ENCODE results near the gene AAMDC. TPM values are rescaled to one million over a fixed set of nuclear protein-coding genes. Genes with fewer than 3 reads are reported as not detected.
"Not testable (repeated sequence)": the region's sequence is repeated elsewhere in the genome, so short reads cannot be mapped to it uniquely, and the experiment has no call there.

AAMDC gene
- polyA plus RNA-seq, 3 donors, result 8.9 to 32.9 (median 28.1) TPM

- WGBS (ENCODE audit: insufficient coverage), result 96% methylated on average over 3 of the region's 4 CpGs
- H3K4me3 ChIP-seq (replicated peaks in 1 of 3; ENCODE audit: low read depth in 2 of 3, low read length in 3 of 3), result no peak overlapping the region
- intact Hi-C loops (cut with micrococcal nuclease), result no loop called here
- H4K20me1 ChIP-seq (ENCODE audit: insufficient read depth, low read length), result no peaks in the 10 kb centered on the region
- no peak overlapping the region for H2AFZ ChIP-seq (ENCODE audit: insufficient read depth, low read depth, low read length, poor library complexity, severe bottlenecking)
- H3K4me1 Mint-ChIP-seq, result no peaks in the 10 kb centered on the region
- H3K27me3 Mint-ChIP-seq (ENCODE audit: low read depth in 3 of 3), result no peaks in the 10 kb centered on the region
- no peak for TF ChIP-seq CTCF (IDR thresholded peaks at IDR 0.05)
- H3K27me3 ChIP-seq (ENCODE audit: control insufficient read depth in 2 of 2, insufficient read depth in 2 of 2, low read length in 2 of 2), result no peaks in the 10 kb centered on the region
- no peak for DNase-seq
- no peak overlapping the region for H3K27ac ChIP-seq (ENCODE audit: low read depth in 1 of 2, low read length in 2 of 2)
- H3K4me3 Mint-ChIP-seq, result no peak overlapping the region
- no peak overlapping the region for H3K9ac ChIP-seq (ENCODE audit: insufficient read depth, low read length, poor library complexity, severe bottlenecking)
- peaks cover 0 to 4% of the 10 kb centered on the region in 2 donors for H3K9me3 ChIP-seq (replicated peaks in 1 of 2; ENCODE audit: control insufficient read depth in 1 of 2, insufficient read depth in 1 of 2, low read length in 2 of 2)
- no peaks in the 10 kb centered on the region for H3K36me3 ChIP-seq (replicated peaks in 1 of 2; ENCODE audit: control insufficient read depth in 1 of 2, insufficient read depth in 2 of 2, low read length in 2 of 2)
- no peaks in the 10 kb centered on the region for H3K79me2 ChIP-seq (ENCODE audit: insufficient read depth, low read length)
- peaks cover 0 to 20% (median 3%) of the 10 kb centered on the region in 7 donors for H3K9me3 Mint-ChIP-seq
- no peak overlapping the region for H3K4me2 ChIP-seq (replicated peaks; ENCODE audit: extremely low read depth, low read length, poor library complexity, severe bottlenecking)
- H3K36me3 Mint-ChIP-seq, result peaks cover 0 to 2% of the 10 kb centered on the region in 2 donors
- H3K4me1 ChIP-seq (ENCODE audit: control insufficient read depth in 1 of 2, insufficient read depth in 2 of 2, low read length in 2 of 2), result no peaks in the 10 kb centered on the region
- no peak overlapping the region for H3K27ac Mint-ChIP-seq
Measured at GRCh38 chr11:77833302-77833701, 12.4 kb downstream of the AAMDC start.

GRCh38 chr11:77842441-77843121 is 21.6 kb downstream of the AAMDC start:
- H3K9ac ChIP-seq (ENCODE audit: insufficient read depth, low read length, poor library complexity, severe bottlenecking), result no peak overlapping the region
- no peak for TF ChIP-seq CTCF (IDR thresholded peaks at IDR 0.05)
- Mint-ChIP-seq H3K36me3 (peaks cover 20 to 44% of the 10 kb centered on the region in 2 donors), H3K27me3 (ENCODE audit: low read depth in 3 of 3) (peaks cover 0 to 2% (median 2%) of the 10 kb centered on the region in 3 donors), H3K27ac (peak overlapping the region in 4 of 7 donors; percentile 16 to 63 (median 46)), H3K4me1 (peaks cover 16% of the 10 kb centered on the region), H3K9me3 (peaks cover 4 to 36% (median 19%) of the 10 kb centered on the region in 7 donors), H3K4me3 (no peak overlapping the region)
- H4K20me1 ChIP-seq (ENCODE audit: insufficient read depth, low read length), result no peaks in the 10 kb centered on the region
- peak in 2 of 3 donors; percentile 14 to 24 for DNase-seq
- H3K79me2 ChIP-seq (ENCODE audit: insufficient read depth, low read length), result no peaks in the 10 kb centered on the region
- no peaks in the 10 kb centered on the region for H3K27me3 ChIP-seq (ENCODE audit: control insufficient read depth in 2 of 2, insufficient read depth in 2 of 2, low read length in 2 of 2)
- no peak overlapping the region for H3K4me3 ChIP-seq (replicated peaks in 1 of 3; ENCODE audit: low read depth in 2 of 3, low read length in 3 of 3)
- peaks cover 12 to 13% of the 10 kb centered on the region in 2 donors for H3K4me1 ChIP-seq (ENCODE audit: control insufficient read depth in 1 of 2, insufficient read depth in 2 of 2, low read length in 2 of 2)
- no CpG with 5 or more reads among the region's 1 CpG for WGBS (ENCODE audit: insufficient coverage)
- H3K27ac ChIP-seq (ENCODE audit: low read depth in 1 of 2, low read length in 2 of 2), result peak overlapping the region in 1 of 2 donors; percentile 3
- H3K36me3 ChIP-seq (replicated peaks in 1 of 2; ENCODE audit: control insufficient read depth in 1 of 2, insufficient read depth in 2 of 2, low read length in 2 of 2), result peaks cover 4 to 14% of the 10 kb centered on the region in 2 donors
- H3K9me3 ChIP-seq (replicated peaks in 1 of 2; ENCODE audit: control insufficient read depth in 1 of 2, insufficient read depth in 1 of 2, low read length in 2 of 2), result peaks cover 9 to 19% of the 10 kb centered on the region in 2 donors
- H2AFZ ChIP-seq (ENCODE audit: insufficient read depth, low read depth, low read length, poor library complexity, severe bottlenecking), result no peak overlapping the region
- intact Hi-C loops (cut with micrococcal nuclease), result no loop called here
- H3K4me2 ChIP-seq (replicated peaks; ENCODE audit: extremely low read depth, low read length, poor library complexity, severe bottlenecking), result no peak overlapping the region

- no CpG with 5 or more reads among the region's 5 CpGs for WGBS (ENCODE audit: insufficient coverage)
- peaks cover 6 to 14% of the 10 kb centered on the region in 2 donors for H3K36me3 ChIP-seq (replicated peaks in 1 of 2; ENCODE audit: control insufficient read depth in 1 of 2, insufficient read depth in 2 of 2, low read length in 2 of 2)
- peaks cover 16% of the 10 kb centered on the region for H3K4me1 Mint-ChIP-seq
Measured at GRCh38 chr11:77843700-77844099, 22.8 kb downstream of the AAMDC start.

More at GRCh38 chr11:77843700-77844099, 22.8 kb downstream of the AAMDC start:
- H3K27me3 Mint-ChIP-seq (ENCODE audit: low read depth in 3 of 3); H3K4me3 ChIP-seq (replicated peaks in 1 of 3; ENCODE audit: low read depth in 2 of 3, low read length in 3 of 3); H3K9ac ChIP-seq (ENCODE audit: insufficient read depth, low read length, poor library complexity, severe bottlenecking); H2AFZ ChIP-seq (ENCODE audit: insufficient read depth, low read depth, low read length, poor library complexity, severe bottlenecking); H4K20me1 ChIP-seq (ENCODE audit: insufficient read depth, low read length); intact Hi-C loops (cut with micrococcal nuclease); H3K4me2 ChIP-seq (replicated peaks; ENCODE audit: extremely low read depth, low read length, poor library complexity, severe bottlenecking); H3K27ac Mint-ChIP-seq; H3K27me3 ChIP-seq (ENCODE audit: control insufficient read depth in 2 of 2, insufficient read depth in 2 of 2, low read length in 2 of 2); DNase-seq; H3K27ac ChIP-seq (ENCODE audit: low read depth in 1 of 2, low read length in 2 of 2); H3K79me2 ChIP-seq (ENCODE audit: insufficient read depth, low read length); H3K4me3 Mint-ChIP-seq: not testable (repeated sequence)
- Mint-ChIP-seq H3K9me3 (peaks cover 4 to 39% (median 19%) of the 10 kb centered on the region in 7 donors), H3K36me3 (peaks cover 25 to 50% of the 10 kb centered on the region in 2 donors)
- Histone ChIP-seq H3K4me1 (ENCODE audit: control insufficient read depth in 1 of 2, insufficient read depth in 2 of 2, low read length in 2 of 2) (peaks cover 12 to 13% of the 10 kb centered on the region in 2 donors), H3K9me3 (replicated peaks in 1 of 2; ENCODE audit: control insufficient read depth in 1 of 2, insufficient read depth in 1 of 2, low read length in 2 of 2) (peaks cover 9 to 19% of the 10 kb centered on the region in 2 donors)
